ENCODE measurements around the gene TAS2R19. TPM values are rescaled to one million over a fixed set of nuclear protein-coding genes. Genes with fewer than 3 reads are reported as not detected.
"Not testable (repeated sequence)": the region's sequence is repeated elsewhere in the genome, so short reads cannot be mapped to it uniquely, and the experiment has no call there.

The TAS2R19 gene
- total RNA-seq, 1 experiment from 2014 or later: 2.6 TPM

GRCh38 chr12:11055306-11055705 lies 32.9 kb upstream of the TAS2R19 start:
- Histone ChIP-seq H3K27ac (ENCODE audit: insufficient read length, low read depth, low read length) (no peak overlapping the region), H3K9ac (ENCODE audit: extremely low read depth, insufficient read length, low read length) (no peak overlapping the region), H3K18ac (ENCODE audit: insufficient read length, low read depth, low read length) (no peak overlapping the region), H3K23ac (ENCODE audit: insufficient read length, low read depth, low read length) (no peak overlapping the region), H3K27me3 (ENCODE audit: insufficient read depth, low read length) (no peaks in the 10 kb centered on the region), H3K56ac (ENCODE audit: insufficient read length, low read depth, low read length) (no peak overlapping the region), H2BK5ac (ENCODE audit: insufficient read length, low read length) (no peak overlapping the region), H2AFZ (ENCODE audit: low read length) (no peak overlapping the region), H4K91ac (ENCODE audit: insufficient read length, low read depth, low read length) (no peak overlapping the region), H2AK5ac (ENCODE audit: insufficient read length, low read length) (no peak overlapping the region), H3K4me1 (ENCODE audit: insufficient read depth, low read length) (no peaks in the 10 kb centered on the region), H3K14ac (ENCODE audit: insufficient read depth, low read length) (no peak overlapping the region), H3K23me2 (ENCODE audit: insufficient read length, low read depth, low read length, poor library complexity, severe bottlenecking) (no peaks in the 10 kb centered on the region), H3K79me2 (ENCODE audit: insufficient read depth, low read length) (no peaks in the 10 kb centered on the region), H3K79me1 (ENCODE audit: insufficient read depth, low read depth, low read length, poor library complexity, severe bottlenecking) (peaks cover 6% of the 10 kb centered on the region), H4K8ac (replicated peaks; ENCODE audit: insufficient read length, low read depth, low read length) (no peak overlapping the region), H2BK20ac (ENCODE audit: low read depth, low read length, poor library complexity, severe bottlenecking) (no peak overlapping the region), H2BK12ac (ENCODE audit: insufficient read length, low read depth, low read length) (no peak overlapping the region), H2BK15ac (ENCODE audit: low read depth, low read length) (no peak overlapping the region), H2BK120ac (ENCODE audit: low read depth, low read length, poor library complexity, severe bottlenecking) (no peak overlapping the region), H3K4ac (ENCODE audit: low read depth, low read length) (no peak overlapping the region), H3K4me2 (ENCODE audit: insufficient read depth, insufficient read length, low read length) (no peak overlapping the region), H3T11ph (ENCODE audit: low read length) (no peak overlapping the region), H3K9me3 (ENCODE audit: control insufficient read depth, low read depth, low read length) (peaks cover 12% of the 10 kb centered on the region), H4K20me1 (ENCODE audit: control insufficient read depth, insufficient read depth, insufficient read length) (no peaks in the 10 kb centered on the region), H4K5ac (ENCODE audit: insufficient read length, low read depth, low read length) (no peak overlapping the region)
- H3K9me3 Mint-ChIP-seq: peaks cover 25 to 26% of the 10 kb centered on the region in 2 experiments
- no CpG with 5 or more reads among the region's 2 CpGs for WGBS (ENCODE audit: extremely low coverage, insufficient read length, low lambda C conversion rate)
- H3K36me3 Mint-ChIP-seq (ENCODE audit: insufficient read depth in 1 of 3, low read depth in 3 of 3): peaks cover 31 to 36% (median 33%) of the 10 kb centered on the region in 3 experiments
- TF ChIP-seq, protein P1, sequence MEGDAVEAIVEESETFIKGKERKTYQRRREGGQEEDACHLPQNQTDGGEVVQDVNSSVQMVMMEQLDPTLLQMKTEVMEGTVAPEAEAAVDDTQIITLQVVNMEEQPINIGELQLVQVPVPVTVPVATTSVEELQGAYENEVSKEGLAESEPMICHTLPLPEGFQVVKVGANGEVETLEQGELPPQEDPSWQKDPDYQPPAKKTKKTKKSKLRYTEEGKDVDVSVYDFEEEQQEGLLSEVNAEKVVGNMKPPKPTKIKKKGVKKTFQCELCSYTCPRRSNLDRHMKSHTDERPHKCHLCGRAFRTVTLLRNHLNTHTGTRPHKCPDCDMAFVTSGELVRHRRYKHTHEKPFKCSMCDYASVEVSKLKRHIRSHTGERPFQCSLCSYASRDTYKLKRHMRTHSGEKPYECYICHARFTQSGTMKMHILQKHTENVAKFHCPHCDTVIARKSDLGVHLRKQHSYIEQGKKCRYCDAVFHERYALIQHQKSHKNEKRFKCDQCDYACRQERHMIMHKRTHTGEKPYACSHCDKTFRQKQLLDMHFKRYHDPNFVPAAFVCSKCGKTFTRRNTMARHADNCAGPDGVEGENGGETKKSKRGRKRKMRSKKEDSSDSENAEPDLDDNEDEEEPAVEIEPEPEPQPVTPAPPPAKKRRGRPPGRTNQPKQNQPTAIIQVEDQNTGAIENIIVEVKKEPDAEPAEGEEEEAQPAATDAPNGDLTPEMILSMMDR (conservative IDR thresholded peaks at IDR 0.05): no peak
- H3K4me3 Mint-ChIP-seq: no peak overlapping the region
- no peak for DNase-seq
- H3K27me3 Mint-ChIP-seq (ENCODE audit: low read depth): no peaks in the 10 kb centered on the region
- H3K27ac Mint-ChIP-seq: no peak overlapping the region
- no peaks in the 10 kb centered on the region for H3K4me1 Mint-ChIP-seq

GRCh38 chr12:11049806-11050531 lies 27.5 kb upstream of the TAS2R19 start:
- not testable (repeated sequence) for H2BK15ac ChIP-seq (ENCODE audit: low read depth, low read length); H3K79me1 ChIP-seq (ENCODE audit: insufficient read depth, low read depth, low read length, poor library complexity, severe bottlenecking); H3K4me3 Mint-ChIP-seq; H4K20me1 ChIP-seq (ENCODE audit: control insufficient read depth, insufficient read depth, insufficient read length); H3K79me2 ChIP-seq (ENCODE audit: insufficient read depth, low read length); H2BK120ac ChIP-seq (ENCODE audit: low read depth, low read length, poor library complexity, severe bottlenecking); H2BK5ac ChIP-seq (ENCODE audit: insufficient read length, low read length); H2BK12ac ChIP-seq (ENCODE audit: insufficient read length, low read depth, low read length); H3K56ac ChIP-seq (ENCODE audit: insufficient read length, low read depth, low read length); H3K4me1 Mint-ChIP-seq; H3K27me3 ChIP-seq (ENCODE audit: insufficient read depth, low read length); H2AK5ac ChIP-seq (ENCODE audit: insufficient read length, low read length); H2AFZ ChIP-seq (ENCODE audit: low read length); H4K5ac ChIP-seq (ENCODE audit: insufficient read length, low read depth, low read length); H3K27ac ChIP-seq (ENCODE audit: insufficient read length, low read depth, low read length); H3K23ac ChIP-seq (ENCODE audit: insufficient read length, low read depth, low read length); H3K23me2 ChIP-seq (ENCODE audit: insufficient read length, low read depth, low read length, poor library complexity, severe bottlenecking); H4K8ac ChIP-seq (replicated peaks; ENCODE audit: insufficient read length, low read depth, low read length); H2BK20ac ChIP-seq (ENCODE audit: low read depth, low read length, poor library complexity, severe bottlenecking); H3T11ph ChIP-seq (ENCODE audit: low read length); DNase-seq; H3K18ac ChIP-seq (ENCODE audit: insufficient read length, low read depth, low read length); H3K27ac Mint-ChIP-seq; H3K14ac ChIP-seq (ENCODE audit: insufficient read depth, low read length); H4K91ac ChIP-seq (ENCODE audit: insufficient read length, low read depth, low read length); H3K4me1 ChIP-seq (ENCODE audit: insufficient read depth, low read length); H3K4me2 ChIP-seq (ENCODE audit: insufficient read depth, insufficient read length, low read length); H3K27me3 Mint-ChIP-seq (ENCODE audit: low read depth); H3K9ac ChIP-seq (ENCODE audit: extremely low read depth, insufficient read length, low read length); H3K4ac ChIP-seq (ENCODE audit: low read depth, low read length)
- peaks cover 12% of the 10 kb centered on the region for H3K9me3 ChIP-seq (ENCODE audit: control insufficient read depth, low read depth, low read length)
- Mint-ChIP-seq H3K36me3 (ENCODE audit: insufficient read depth in 1 of 3, low read depth in 3 of 3) (peaks cover 53 to 70% (median 60%) of the 10 kb centered on the region in 3 experiments), H3K9me3 (peaks cover 36 to 38% of the 10 kb centered on the region in 2 experiments)
- no CpG with 5 or more reads among the region's 7 CpGs for WGBS (ENCODE audit: extremely low coverage, insufficient read length, low lambda C conversion rate)
